H1 (cell line): ENCODE results near the gene PNRC2. TPM values are rescaled to one million over a fixed set of nuclear protein-coding genes. Genes with fewer than 3 reads are reported as not detected.
A peak's percentile ranks its signal among the peaks of the same experiment; 100 is the strongest.

Source experiments
- CTCF ChIA-PET: fragments of 300-600 bp; sonication (Branson Sonifier 250); formaldehyde crosslinking; loops from one replicate; lab custom pipeline; 2021; ENCODE audit not compliant: partially characterized antibody; lab: Charles Lee
- POLR2A ChIA-PET: fragments of 300-600 bp; sonication (Branson Sonifier 250); formaldehyde crosslinking; loops from one replicate; lab custom pipeline; 2021; ENCODE audit warnings: inconsistent platforms; ENCODE audit not compliant: partially characterized antibody; lab: Charles Lee
- DNase-seq, 2 experiments: peaks; one replicate each; pipeline versions ENCODE4 v3.0.0 to v3.0.0-alpha.2; 2010 to 2022; ENCODE audit warnings: low spot score in 2 of 2, low read depth in 1 of 2, mixed read lengths in 1 of 2
- FAIRE-seq: peaks from 2 replicates; lab custom pipeline; 2011; peaks lifted over from hg19 to GRCh38; lab: Jason Lieb, UNC
- H2AFZ ChIP-seq: 2 replicates; pipeline ENCODE4 v1.8.1; 2012; ENCODE audit warnings: low read length, inconsistent platforms
- H2AK5ac ChIP-seq: 2 replicates; pipeline ENCODE4 v1.6.1; 2013; ENCODE audit warnings: low read depth, low read length
- H2BK120ac ChIP-seq: replicated peaks from 2 replicates; pipeline ENCODE3; 2013; ENCODE audit warnings: low read depth, low read length, inconsistent platforms
- H2BK12ac ChIP-seq: 2 replicates; pipeline ENCODE4 v1.6.1; 2013; ENCODE audit warnings: low read depth, low read length
- H2BK15ac ChIP-seq: 2 replicates; pipeline ENCODE4 v1.6.1; 2013; ENCODE audit warnings: low read length
- H2BK20ac ChIP-seq: 2 replicates; pipeline ENCODE4 v1.6.1; 2013; ENCODE audit warnings: low read length
- H2BK5ac ChIP-seq: 2 replicates; pipeline ENCODE4 v1.6.1; 2013; ENCODE audit warnings: low read depth, low read length
- H3K14ac ChIP-seq: 2 replicates; pipeline ENCODE4 v1.6.1; 2013; ENCODE audit warnings: inconsistent platforms; ENCODE audit not compliant: insufficient read length
- H3K18ac ChIP-seq: 2 replicates; pipeline ENCODE4 v1.6.1; 2013; ENCODE audit warnings: low read length; ENCODE audit errors: extremely low read depth
- H3K23ac ChIP-seq: 2 replicates; pipeline ENCODE4 v1.6.1; 2013; ENCODE audit warnings: inconsistent platforms; ENCODE audit not compliant: insufficient read length
- H3K23me2 ChIP-seq: 2 replicates; pipeline ENCODE4 v1.6.1; 2013; ENCODE audit warnings: low read depth, low read length
- H3K27ac ChIP-seq: 2 replicates; pipeline ENCODE4 v1.6.1; 2011; ENCODE audit warnings: low read depth, low read length, inconsistent platforms
- H3K27me3 ChIP-seq, 4 experiments: replicated peaks in 1 of 4; 1 replicate in 1 of 4; 2 replicates in 3 of 4; pipeline versions ENCODE4 v1.6.1 to v1.8.1; 2011 to 2013; ENCODE audit warnings: low read length in 3 of 4, mild to moderate bottlenecking in 3 of 4, inconsistent platforms in 2 of 4, mixed read lengths in 2 of 4, moderate library complexity in 1 of 4; ENCODE audit not compliant: control insufficient read depth in 3 of 4, insufficient read depth in 3 of 4; ENCODE audit errors: extremely low read depth in 1 of 4
- H3K36me3 ChIP-seq, 4 experiments: 2 replicates each; pipeline versions ENCODE4 v1.6.1 to v1.8.1; 2011 to 2013; ENCODE audit warnings: mild to moderate bottlenecking in 4 of 4, low read length in 3 of 4, moderate library complexity in 2 of 4, control low read depth in 1 of 4, inconsistent platforms in 1 of 4; ENCODE audit not compliant: insufficient read depth in 4 of 4, control insufficient read depth in 2 of 4
- H3K4ac ChIP-seq: replicated peaks from 2 replicates; pipeline ENCODE3; 2013; ENCODE audit warnings: low read length, low read depth, mixed read lengths, inconsistent platforms; ENCODE audit not compliant: insufficient read length
- H3K4me1 ChIP-seq, 4 experiments: replicated peaks in 1 of 4; 1 replicate in 1 of 4; 2 replicates in 3 of 4; pipeline versions ENCODE4 v1.6.1 to v1.8.1; 2011 to 2013; ENCODE audit warnings: low read length in 3 of 4, inconsistent platforms in 2 of 4, mixed read lengths in 1 of 4; ENCODE audit not compliant: insufficient read depth in 4 of 4, control insufficient read depth in 3 of 4
- H3K4me2 ChIP-seq, 2 experiments: 2 replicates each; pipeline versions ENCODE4 v1.6.1 to v1.8.1; 2011 to 2013; ENCODE audit warnings: low read depth in 2 of 2, low read length in 2 of 2, control low read depth in 1 of 2, inconsistent platforms in 1 of 2, mild to moderate bottlenecking in 1 of 2; ENCODE audit not compliant: insufficient read depth in 1 of 2
- H3K4me3 ChIP-seq, 4 experiments: fragments of 200-600, 300-600 bp in 1 of 4; sonication (generic), shearing (Covaris generic), sonication (Bioruptor Twin) in 1 of 4; 2 replicates each; pipeline versions ENCODE4 v1.5.1 to v1.8.1; 2011 to 2016; ENCODE audit warnings: low read length in 4 of 4, low read depth in 3 of 4, control low read depth in 2 of 4, inconsistent platforms in 2 of 4, mild to moderate bottlenecking in 2 of 4, mixed read lengths in 1 of 4, moderate library complexity in 1 of 4; ENCODE audit not compliant: insufficient read depth in 2 of 4; ENCODE audit errors: extremely low read depth in 1 of 4
- H3K56ac ChIP-seq: replicated peaks from 2 replicates; pipeline ENCODE3; 2013; ENCODE audit warnings: low read depth, mild to moderate bottlenecking, mixed read lengths, low read length, inconsistent platforms; ENCODE audit not compliant: insufficient read length
- H3K79me1 ChIP-seq: 2 replicates; pipeline ENCODE4 v1.6.1; 2013; ENCODE audit warnings: low read depth, low read length, control low read depth
- H3K79me2 ChIP-seq, 2 experiments: 2 replicates each; pipeline versions ENCODE4 v1.6.1 to v1.8.1; 2012 to 2013; ENCODE audit warnings: low read length in 2 of 2, mild to moderate bottlenecking in 2 of 2, inconsistent platforms in 1 of 2; ENCODE audit not compliant: insufficient read depth in 2 of 2, control insufficient read depth in 1 of 2
- H3K9ac ChIP-seq, 4 experiments: replicated peaks in 1 of 4; 1 replicate in 1 of 4; 2 replicates in 3 of 4; pipeline versions ENCODE4 v1.6.1 to v1.8.1; 2011 to 2013; ENCODE audit warnings: low read depth in 3 of 4, low read length in 3 of 4, control low read depth in 2 of 4, mild to moderate bottlenecking in 2 of 4, moderate library complexity in 2 of 4, inconsistent platforms in 1 of 4; ENCODE audit errors: extremely low read depth in 1 of 4
- H3K9me3 ChIP-seq, 2 experiments: 2 replicates each; pipeline versions ENCODE4 v1.6.1 to v1.8.1; 2012 to 2013; ENCODE audit warnings: mild to moderate bottlenecking in 2 of 2, moderate library complexity in 2 of 2, control low read depth in 1 of 2, inconsistent platforms in 1 of 2, low read depth in 1 of 2, low read length in 1 of 2, mixed read lengths in 1 of 2; ENCODE audit not compliant: insufficient read depth in 2 of 2
- H4K20me1 ChIP-seq, 2 experiments: replicated peaks in 1 of 2; 2 replicates each; pipeline versions ENCODE3 to v1.8.1; 2011 to 2013; ENCODE audit warnings: inconsistent platforms in 2 of 2, low read length in 2 of 2, mild to moderate bottlenecking in 1 of 2; ENCODE audit not compliant: insufficient read depth in 2 of 2, control insufficient read depth in 1 of 2
- H4K5ac ChIP-seq: 2 replicates; pipeline ENCODE4 v1.6.1; 2013; ENCODE audit warnings: low read length, low read depth, mixed read lengths, inconsistent platforms; ENCODE audit not compliant: insufficient read length
- H4K8ac ChIP-seq: 2 replicates; pipeline ENCODE4 v1.8.0; 2013; ENCODE audit warnings: mild to moderate bottlenecking, moderate library complexity, low read length, inconsistent platforms; ENCODE audit not compliant: insufficient read depth; ENCODE audit errors: extremely low read depth
- H4K91ac ChIP-seq: replicated peaks from 2 replicates; pipeline ENCODE3; 2013; ENCODE audit warnings: low read length, mixed read lengths, inconsistent platforms; ENCODE audit not compliant: insufficient read length
- CEBPB ChIP-seq: IDR thresholded peaks from 2 replicates; pipeline ENCODE4 v1.6.1; 2012; ENCODE audit warnings: low read depth, low read length
- CTCF ChIP-seq, 3 experiments: IDR thresholded peaks; 1 replicate in 2 of 3; 2 replicates in 1 of 3; pipeline versions ENCODE4 v1.5.1 to v1.6.1; 2011; ENCODE audit warnings: low read length in 3 of 3, mild to moderate bottlenecking in 3 of 3, inconsistent platforms in 2 of 3, low read depth in 1 of 3, moderate library complexity in 1 of 3; ENCODE audit not compliant: insufficient read depth in 1 of 3; ENCODE audit errors: control extremely low read depth in 1 of 3
- FOSL1 ChIP-seq: IDR thresholded peaks from 2 replicates; pipeline ENCODE4 v1.6.1; 2011; ENCODE audit warnings: mild to moderate bottlenecking, low read depth, low read length, moderate library complexity; ENCODE audit not compliant: insufficient read depth
- GTF2F1 ChIP-seq: IDR thresholded peaks from 2 replicates; pipeline ENCODE4 v1.6.1; 2012; ENCODE audit warnings: low read depth, low read length, improper control_type of control experiment, borderline replicate concordance
- RBBP5 ChIP-seq: IDR thresholded peaks from 2 replicates; pipeline ENCODE4 v1.7.1; 2012; ENCODE audit warnings: low read depth, mild to moderate bottlenecking, inconsistent platforms, low read length, moderate library complexity, borderline replicate concordance
- SIX5 ChIP-seq: IDR thresholded peaks from 2 replicates; pipeline ENCODE4 v1.6.1; 2011; ENCODE audit warnings: mild to moderate bottlenecking, low read depth, low read length
- SRF ChIP-seq: IDR thresholded peaks from 2 replicates; pipeline ENCODE4 v1.6.1; 2011; ENCODE audit warnings: mild to moderate bottlenecking, low read depth, low read length, moderate library complexity
- TAF7 ChIP-seq: optimal IDR thresholded peaks from 2 replicates; pipeline ENCODE3; 2011; ENCODE audit warnings: low read depth, mild to moderate bottlenecking, inconsistent platforms, low read length, moderate library complexity, borderline replicate concordance
- WGBS, 2 experiments: shearing (Covaris generic) in 1 of 2; methylation state at CpG; one replicate each; pipeline versions ENCODE4 v1.1.6 to v1.1.7; 2013 to 2015; ENCODE audit warnings: low lambda C conversion rate in 2 of 2, mixed read lengths in 2 of 2, inconsistent platforms in 1 of 2, low coverage in 1 of 2, missing lambda C conversion rate in 1 of 2; ENCODE audit not compliant: insufficient replicate concordance in 2 of 2, insufficient coverage in 1 of 2, insufficient read length in 1 of 2; ENCODE audit errors: extremely low coverage in 1 of 2, missing lambda C conversion rate in 1 of 2; 5-methylcytosine and 5-hydroxymethylcytosine counted together
- polyA plus RNA-seq, 7 experiments: library from polyadenylated mRNA; depleted of rRNA in 3 of 7; stranded (reverse) in 5 of 7; unstranded in 2 of 7; fragments of >200 nt in 5 of 7; fragments of 200-250 nt in 2 of 7; gene quantifications; 1 replicate in 5 of 7; 2 replicates in 1 of 7; 4 replicates in 1 of 7; pipeline versions ENCODE4 v1.2.1 to v1.2.3, GENCODE V29; 2011 to 2013; ENCODE audit warnings: missing spikeins in 2 of 7, mixed read lengths in 2 of 7
- total RNA-seq: library from RNA; stranded (reverse); fragmentation: NEBNext Ultra II Directional; extraction: Animal tissue kit (Norgen Biotek cat#: 25700); gene quantifications from 2 replicates; pipeline ENCODE4 v1.2.1, GENCODE V29; 2021

PNRC2 gene
- total and polyA plus RNA-seq, 2 of the 8 experiments (the other 6 are each of a cell fraction or from before 2014, with no cell fraction given), result 57.5 to 147 TPM

GRCh38 chr1:24010650-24011049 is 51.0 kb downstream of the PNRC2 start:
- no peak overlapping the region for H2AK5ac ChIP-seq
- H3K23ac ChIP-seq, result no peak overlapping the region
- no peak for FAIRE-seq
- H3K4me2 ChIP-seq, result no peak overlapping the region
- H3K14ac ChIP-seq, result no peak overlapping the region
- H3K27me3 ChIP-seq, result no peaks in the 10 kb centered on the region
- H2BK120ac ChIP-seq, result no peak overlapping the region
- no peaks in the 10 kb centered on the region for H4K20me1 ChIP-seq
- POLR2A ChIA-PET, result no interaction called here
- no peak overlapping the region for H3K18ac ChIP-seq
- no peak overlapping the region for H3K9ac ChIP-seq
- no peak overlapping the region for H4K8ac ChIP-seq
- no peak overlapping the region for H3K4me3 ChIP-seq
- no peak for DNase-seq
- no peaks in the 10 kb centered on the region for H3K23me2 ChIP-seq
- no peak overlapping the region for H3K27ac ChIP-seq
- H3K79me2 ChIP-seq, result no peaks in the 10 kb centered on the region
- H3K4ac ChIP-seq, result no peak overlapping the region
- no peak overlapping the region for H2AFZ ChIP-seq
- no peaks in the 10 kb centered on the region for H3K79me1 ChIP-seq
- H2BK15ac ChIP-seq, result no peak overlapping the region
- no peak overlapping the region for H2BK5ac ChIP-seq
- H2BK20ac ChIP-seq, result no peak overlapping the region; the same call in 1 of the 2 replicates
- peak overlapping the region; percentile 19; the same call in 1 of the 2 replicates for H2BK12ac ChIP-seq
- WGBS, 2 experiments, result 86 to 87% methylated on average over 2 to 3 of the region's 5 CpGs
- no peak overlapping the region for H4K91ac ChIP-seq
- no peaks in the 10 kb centered on the region for H3K36me3 ChIP-seq
- CTCF ChIA-PET, result interaction anchor here (0.8 to 5.4 kb wide), 3 partner anchors 17 to 200 kb away, joined by 3 to 24 read pairs (median 5); no protein-coding TSS in a partner anchor
- TF ChIP-seq SIX5 (no peak), RBBP5 (no peak), GTF2F1 (no peak), CEBPB (no peak), CTCF (IDR thresholded peaks at IDR 0.05; ENCODE audit: control extremely low read depth in 1 of 3, insufficient read depth in 1 of 3, low read depth in 1 of 3, low read length in 3 of 3) (no peak), FOSL1 (no peak), SRF (no peak), TAF7 (no peak)
- no peaks in the 10 kb centered on the region for H3K9me3 ChIP-seq
- H3K4me1 ChIP-seq, result no peaks in the 10 kb centered on the region; a peak in 1 of 7 replicates
- H4K5ac ChIP-seq, result no peak overlapping the region
- H3K56ac ChIP-seq, result no peak overlapping the region
